Loucy (cell line): ENCODE measurements around the gene NFAT5.

Source experiments
- H2AFZ ChIP-seq: fragments of 200-600 bp; sonication (generic); 2 replicates; pipeline ENCODE4 v1.6.0; 2016; ENCODE audit warnings: antibody characterized with exemption, mild to moderate bottlenecking, low read length, moderate library complexity
- H3F3A ChIP-seq: fragments of 200-600 bp; 2 replicates; pipeline ENCODE4 v1.6.0; 2016; ENCODE audit warnings: antibody characterized with exemption, low read depth, mild to moderate bottlenecking
- H3K27me3 ChIP-seq: fragments of 200-600 bp; sonication (generic); 2 replicates; pipeline ENCODE4 v1.6.1; 2014; ENCODE audit warnings: low read length, mild to moderate bottlenecking; ENCODE audit not compliant: insufficient read depth, poor library complexity, severe bottlenecking
- H3K36me3 ChIP-seq: fragments of 200-600 bp; sonication (generic); 2 replicates; pipeline ENCODE4 v1.6.1; 2016; ENCODE audit warnings: low read length; ENCODE audit not compliant: insufficient read depth
- H3K4me1 ChIP-seq: fragments of 200-600 bp; sonication (generic); 2 replicates; pipeline ENCODE4 v1.5.1; 2014; ENCODE audit warnings: low read length, mild to moderate bottlenecking; ENCODE audit not compliant: insufficient read depth, poor library complexity, severe bottlenecking
- H3K4me2 ChIP-seq: fragments of 200-600 bp; sonication (generic); 2 replicates; pipeline ENCODE4 v1.6.0; 2014; ENCODE audit warnings: antibody characterized with exemption, low read length, low read depth, mild to moderate bottlenecking; ENCODE audit not compliant: poor library complexity, severe bottlenecking
- H3K4me3 ChIP-seq: fragments of 200-600 bp; sonication (generic); 2 replicates; pipeline ENCODE4 v1.5.1; 2014; ENCODE audit warnings: low read length, mild to moderate bottlenecking, mixed read lengths; ENCODE audit not compliant: poor library complexity, severe bottlenecking
- H3K79me2 ChIP-seq: fragments of 200-600 bp; sonication (generic); 2 replicates; pipeline ENCODE4 v1.6.1; 2014; ENCODE audit warnings: low read length; ENCODE audit not compliant: insufficient read depth
- H3K9ac ChIP-seq: fragments of 200-600 bp; sonication (generic); 2 replicates; pipeline ENCODE4 v1.6.0; 2014; ENCODE audit warnings: mild to moderate bottlenecking, low read depth, low read length, moderate library complexity; ENCODE audit not compliant: poor library complexity, severe bottlenecking
- H3K9me2 ChIP-seq: fragments of 200-600 bp; sonication (generic); replicated peaks from 2 replicates; pipeline ENCODE4 v1.6.1; 2016; ENCODE audit warnings: low read depth, low read length, mixed read lengths
- H3K9me3 ChIP-seq: fragments of 200-600 bp; sonication (generic); 2 replicates; pipeline ENCODE4 v1.6.1; 2014; ENCODE audit warnings: mild to moderate bottlenecking, antibody characterized with exemption, low read length, low read depth; ENCODE audit not compliant: insufficient read depth
- H4K20me1 ChIP-seq: fragments of 200-600 bp; sonication (generic); 2 replicates; pipeline ENCODE4 v1.6.0; 2014; ENCODE audit warnings: antibody characterized with exemption, low read length, mild to moderate bottlenecking; ENCODE audit not compliant: insufficient read depth, poor library complexity, severe bottlenecking
- EZH2phosphoT487 ChIP-seq: fragments of 200-600 bp; IDR thresholded peaks from 2 replicates; pipeline ENCODE4 v1.6.1; 2018; ENCODE audit warnings: antibody characterized with exemption, mild to moderate bottlenecking, moderate library complexity, borderline replicate concordance
- TF ChIP-seq, protein P1 (sequence below): fragments of 200-600 bp; sonication (generic); conservative IDR thresholded peaks from 2 replicates; pipeline ENCODE4 v1.5.1; 2014; ENCODE audit warnings: mild to moderate bottlenecking, antibody characterized with exemption, low read length

The NFAT5 gene

DNA sequence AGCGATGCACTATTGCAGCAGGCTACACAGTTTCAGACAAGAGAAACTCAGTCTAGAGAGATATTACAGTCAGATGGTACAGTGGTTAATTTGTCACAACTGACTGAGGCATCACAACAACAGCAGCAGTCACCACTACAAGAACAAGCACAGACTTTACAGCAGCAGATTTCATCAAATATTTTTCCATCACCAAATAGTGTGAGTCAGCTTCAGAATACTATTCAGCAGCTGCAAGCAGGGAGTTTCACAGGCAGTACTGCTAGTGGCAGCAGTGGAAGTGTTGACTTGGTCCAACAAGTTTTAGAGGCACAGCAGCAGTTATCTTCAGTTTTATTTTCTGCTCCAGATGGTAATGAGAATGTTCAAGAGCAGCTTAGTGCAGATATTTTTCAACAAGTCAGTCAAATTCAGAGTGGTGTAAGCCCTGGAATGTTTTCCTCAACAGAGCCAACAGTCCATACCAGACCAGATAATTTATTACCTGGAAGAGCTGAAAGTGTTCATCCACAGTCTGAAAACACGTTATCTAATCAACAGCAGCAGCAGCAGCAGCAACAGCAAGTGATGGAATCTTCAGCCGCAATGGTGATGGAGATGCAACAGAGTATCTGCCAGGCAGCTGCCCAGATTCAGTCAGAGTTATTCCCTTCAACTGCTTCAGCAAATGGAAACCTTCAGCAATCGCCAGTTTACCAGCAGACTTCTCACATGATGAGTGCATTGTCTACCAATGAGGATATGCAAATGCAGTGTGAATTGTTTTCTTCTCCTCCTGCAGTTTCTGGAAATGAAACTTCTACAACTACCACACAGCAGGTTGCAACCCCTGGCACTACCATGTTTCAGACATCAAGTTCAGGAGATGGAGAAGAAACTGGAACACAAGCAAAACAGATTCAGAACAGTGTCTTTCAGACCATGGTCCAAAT is 126.5 kb downstream of the NFAT5 start:
- Histone ChIP-seq H3K4me3 (no peak overlapping the region), H2AFZ (no peak overlapping the region), H3K4me1 (no peaks in the 10 kb centered on the region), H3K4me2 (no peak overlapping the region), H3K36me3 (peaks cover 68% of the 10 kb centered on the region), H4K20me1 (no peaks in the 10 kb centered on the region), H3K9me2 (no peaks in the 10 kb centered on the region), H3K79me2 (no peaks in the 10 kb centered on the region), H3K9ac (no peak overlapping the region), H3K9me3 (no peaks in the 10 kb centered on the region), H3K27me3 (no peaks in the 10 kb centered on the region), H3F3A (no peaks in the 10 kb centered on the region)
- TF ChIP-seq, protein P1, sequence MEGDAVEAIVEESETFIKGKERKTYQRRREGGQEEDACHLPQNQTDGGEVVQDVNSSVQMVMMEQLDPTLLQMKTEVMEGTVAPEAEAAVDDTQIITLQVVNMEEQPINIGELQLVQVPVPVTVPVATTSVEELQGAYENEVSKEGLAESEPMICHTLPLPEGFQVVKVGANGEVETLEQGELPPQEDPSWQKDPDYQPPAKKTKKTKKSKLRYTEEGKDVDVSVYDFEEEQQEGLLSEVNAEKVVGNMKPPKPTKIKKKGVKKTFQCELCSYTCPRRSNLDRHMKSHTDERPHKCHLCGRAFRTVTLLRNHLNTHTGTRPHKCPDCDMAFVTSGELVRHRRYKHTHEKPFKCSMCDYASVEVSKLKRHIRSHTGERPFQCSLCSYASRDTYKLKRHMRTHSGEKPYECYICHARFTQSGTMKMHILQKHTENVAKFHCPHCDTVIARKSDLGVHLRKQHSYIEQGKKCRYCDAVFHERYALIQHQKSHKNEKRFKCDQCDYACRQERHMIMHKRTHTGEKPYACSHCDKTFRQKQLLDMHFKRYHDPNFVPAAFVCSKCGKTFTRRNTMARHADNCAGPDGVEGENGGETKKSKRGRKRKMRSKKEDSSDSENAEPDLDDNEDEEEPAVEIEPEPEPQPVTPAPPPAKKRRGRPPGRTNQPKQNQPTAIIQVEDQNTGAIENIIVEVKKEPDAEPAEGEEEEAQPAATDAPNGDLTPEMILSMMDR: no peak
- TF ChIP-seq EZH2phosphoT487: no peak

GRCh38 chr16:69693916-69694315 is 128.2 kb downstream of the NFAT5 start:
- Histone ChIP-seq H3K4me3 (no peak overlapping the region), H3K27me3 (no peaks in the 10 kb centered on the region), H3K79me2 (no peaks in the 10 kb centered on the region), H3K9me3 (no peaks in the 10 kb centered on the region), H3K4me1 (no peaks in the 10 kb centered on the region), H3K9me2 (no peaks in the 10 kb centered on the region), H3K4me2 (no peak overlapping the region), H3K9ac (no peak overlapping the region), H3F3A (no peaks in the 10 kb centered on the region), H4K20me1 (no peaks in the 10 kb centered on the region), H2AFZ (no peak overlapping the region), H3K36me3 (peaks cover 67% of the 10 kb centered on the region)
- TF ChIP-seq, protein P1: no peak
- no peak for TF ChIP-seq EZH2phosphoT487

DNA sequence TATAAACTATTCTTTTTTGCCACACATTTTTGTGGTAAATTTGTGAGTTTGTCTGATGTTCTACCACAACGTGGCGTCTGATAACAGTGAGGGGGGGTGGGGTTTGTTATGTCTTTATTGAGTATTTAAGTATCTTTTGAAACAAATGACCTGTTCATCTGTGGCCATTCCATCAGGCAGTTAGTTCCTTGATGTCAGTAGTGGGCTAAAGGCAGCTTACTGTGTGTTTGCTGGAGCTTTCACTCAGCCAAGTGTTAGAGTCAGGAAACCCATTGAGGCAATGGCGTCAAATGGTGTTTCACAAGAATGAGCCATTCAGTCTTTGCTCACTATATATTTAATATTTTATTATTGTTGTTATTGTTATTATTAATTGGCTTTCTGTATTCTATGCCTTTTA is 132.6 kb downstream of the NFAT5 start:
- Histone ChIP-seq H3F3A (no peaks in the 10 kb centered on the region), H3K36me3 (peaks cover 51% of the 10 kb centered on the region)

More for the DNA sequence above, 132.6 kb downstream of the NFAT5 start:
- H3K79me2 ChIP-seq: no peaks in the 10 kb centered on the region
- H4K20me1 ChIP-seq: no peaks in the 10 kb centered on the region
- H2AFZ ChIP-seq: no peak overlapping the region
- no peaks in the 10 kb centered on the region for H3K27me3 ChIP-seq
- no peak overlapping the region for H3K4me3 ChIP-seq
- H3K9me3 ChIP-seq: no peaks in the 10 kb centered on the region
- TF ChIP-seq EZH2phosphoT487: no peak
- TF ChIP-seq, protein P1: no peak
- no peaks in the 10 kb centered on the region for H3K9me2 ChIP-seq
- no peak overlapping the region for H3K4me2 ChIP-seq
- no peak overlapping the region for H3K9ac ChIP-seq
- H3K4me1 ChIP-seq: no peaks in the 10 kb centered on the region
